Measurements from ENCODE around the gene TMEM238L. TPM values are rescaled to one million over a fixed set of nuclear protein-coding genes. Genes with fewer than 3 reads are reported as not detected.

TMEM238L gene
- total RNA-seq, 1 donor from 2014 or later = 1.2 TPM

- Histone ChIP-seq H3K9me3 (no peaks in the 10 kb centered on the region), H3K27ac (no peak overlapping the region), H3K4me3 (no peak overlapping the region), H3K4me1 (peaks cover 32% of the 10 kb centered on the region), H3K27me3 (no peaks in the 10 kb centered on the region), H3K36me3 (no peaks in the 10 kb centered on the region)
- intact Hi-C loops (cut with DNase I) = no loop called here
- no peak for DNase-seq (ENCODE audit: extremely low spot score in 2 of 2)
- TF ChIP-seq CTCF (IDR thresholded peaks at IDR 0.05) (no peak), POLR2AphosphoS5 (IDR thresholded peaks at IDR 0.05; ENCODE audit: insufficient read depth in 1 of 2, low read depth in 1 of 2) (no peak), POLR2A (IDR thresholded peaks at IDR 0.05) (no peak)
Measured at GRCh38 chr17:10787306-10788045, 16.4 kb downstream of the TMEM238L start.

GRCh38 chr17:10785295-10785694 is 18.6 kb downstream of the TMEM238L start:
- no peaks in the 10 kb centered on the region for H3K27me3 ChIP-seq
- TF ChIP-seq POLR2AphosphoS5 (IDR thresholded peaks at IDR 0.05; ENCODE audit: insufficient read depth in 1 of 2, low read depth in 1 of 2) (no peak), CTCF (IDR thresholded peaks at IDR 0.05) (no peak), POLR2A (IDR thresholded peaks at IDR 0.05) (no peak)
- H3K4me1 ChIP-seq = peaks cover 10% of the 10 kb centered on the region
- DNase-seq (ENCODE audit: extremely low spot score in 2 of 2) = no peak
- H3K27ac ChIP-seq = no peak overlapping the region
- intact Hi-C loops (cut with DNase I) = no loop called here
- no peak overlapping the region for H3K4me3 ChIP-seq
- no peaks in the 10 kb centered on the region for H3K9me3 ChIP-seq
- no peaks in the 10 kb centered on the region for H3K36me3 ChIP-seq

GRCh38 chr17:10779609-10780008 is 24.3 kb downstream of the TMEM238L start:
- no peak overlapping the region for H3K27ac ChIP-seq
- no peak for DNase-seq (ENCODE audit: extremely low spot score in 2 of 2)
- no peak for TF ChIP-seq POLR2A (IDR thresholded peaks at IDR 0.05)
- TF ChIP-seq CTCF (IDR thresholded peaks at IDR 0.05) = no peak
- no peak for TF ChIP-seq POLR2AphosphoS5 (IDR thresholded peaks at IDR 0.05; ENCODE audit: insufficient read depth in 1 of 2, low read depth in 1 of 2)
- intact Hi-C loops (cut with DNase I) = no loop called here
- no peak overlapping the region for H3K4me3 ChIP-seq
- H3K36me3 ChIP-seq = no peaks in the 10 kb centered on the region
- no peaks in the 10 kb centered on the region for H3K4me1 ChIP-seq
- no peaks in the 10 kb centered on the region for H3K27me3 ChIP-seq
- H3K9me3 ChIP-seq = no peaks in the 10 kb centered on the region

GRCh38 chr17:10777890-10778289 is 26.0 kb downstream of the TMEM238L start:
- no peak overlapping the region for H3K4me3 ChIP-seq

More at GRCh38 chr17:10777890-10778289, 26.0 kb downstream of the TMEM238L start:
- Histone ChIP-seq H3K27ac (no peak overlapping the region), H3K9me3 (no peaks in the 10 kb centered on the region), H3K4me1 (no peaks in the 10 kb centered on the region), H3K27me3 (no peaks in the 10 kb centered on the region), H3K36me3 (no peaks in the 10 kb centered on the region)
- intact Hi-C loops (cut with DNase I) = no loop called here
- DNase-seq (ENCODE audit: extremely low spot score in 2 of 2) = no peak
- TF ChIP-seq POLR2AphosphoS5 (IDR thresholded peaks at IDR 0.05; ENCODE audit: insufficient read depth in 1 of 2, low read depth in 1 of 2) (no peak), POLR2A (IDR thresholded peaks at IDR 0.05) (no peak), CTCF (IDR thresholded peaks at IDR 0.05) (no peak)

Measured in vagina (tissue), 2 donors.